AG04450 (cell line): ENCODE data around the gene SEMA4D. TPM values are rescaled to one million over a fixed set of nuclear protein-coding genes. Genes with fewer than 3 reads are reported as not detected.

ENCODE experiments used
- CTCF ChIA-PET: fragments of 300-600, 350-600 bp; formaldehyde crosslinking; extraction: SDS; loops from one replicate; lab custom pipeline; 2022; ENCODE audit warnings: antibody characterized with exemption, inconsistent platforms; lab: Charles Lee
- POLR2A ChIA-PET: fragments of 350-600 bp; formaldehyde crosslinking; extraction: SDS; loops from one replicate; lab custom pipeline; 2021; ENCODE audit warnings: antibody characterized with exemption, inconsistent platforms; lab: Yijun Ruan, JAX
- DNase-seq: peaks from one replicate; pipeline ENCODE4 v3.0.0-alpha.2; 2011; ENCODE audit warnings: low read depth, low spot score
- H3K27ac ChIP-seq: one replicate; pipeline ENCODE4 v1.5.1; 2012; ENCODE audit warnings: low read depth, low read length, control low read depth
- H3K27me3 ChIP-seq: one replicate; pipeline ENCODE4 v1.6.0; 2012; ENCODE audit warnings: low read length; ENCODE audit not compliant: control insufficient read depth, insufficient read depth
- H3K4me3 ChIP-seq: 2 replicates; pipeline ENCODE4 v1.5.1; 2011; ENCODE audit warnings: mild to moderate bottlenecking, low read depth, low read length, control low read depth
- H3K9me3 ChIP-seq: 2 replicates; pipeline ENCODE4 v1.5.1; 2012; ENCODE audit warnings: low read length; ENCODE audit not compliant: control insufficient read depth, insufficient read depth
- polyA plus RNA-seq: library from polyadenylated mRNA; depleted of rRNA; stranded (reverse); fragments of >200 nt; gene quantifications from 2 replicates; pipeline ENCODE4 v1.2.3, GENCODE V29; 2011
- TF ChIP-seq, protein P1 (sequence below): IDR thresholded peaks from 2 replicates; pipeline ENCODE4 v1.5.1; 2011; ENCODE audit warnings: low read depth, low read length, control low read depth, inconsistent platforms

SEMA4D gene
- polyA plus RNA-seq, 1 experiment, result 2.8 TPM

DNA sequence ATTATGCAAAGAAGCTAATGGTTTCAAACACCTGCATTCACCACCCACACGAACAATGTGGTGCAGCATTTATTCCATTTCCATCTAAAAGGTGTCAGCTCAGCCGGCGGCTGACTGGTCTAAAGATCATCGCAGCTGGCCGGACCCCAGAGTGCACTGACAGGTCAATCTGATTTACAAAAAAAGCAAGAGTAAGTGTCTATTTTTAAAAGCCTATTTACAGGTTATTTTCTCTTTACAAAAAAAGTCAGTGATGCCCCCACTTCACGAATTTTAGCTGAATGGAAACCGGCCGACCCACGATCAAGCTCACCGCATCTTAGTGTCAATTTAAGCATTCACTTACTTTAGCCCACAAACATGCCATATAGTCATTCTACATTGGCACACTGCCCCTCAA, 58.3 kb downstream of the SEMA4D start:
- CTCF ChIA-PET, result interaction anchor here (1.1 kb wide), 1 partner anchor 10 kb away, joined by 3 read pairs; no protein-coding TSS in a partner anchor
- H3K9me3 ChIP-seq, result no peaks in the 10 kb centered on the region
- H3K27ac ChIP-seq, result no peak overlapping the region
- H3K27me3 ChIP-seq, result no peaks in the 10 kb centered on the region
- no peak for DNase-seq
- POLR2A ChIA-PET, result no interaction called here
- no peak overlapping the region for H3K4me3 ChIP-seq
- TF ChIP-seq, protein P1, sequence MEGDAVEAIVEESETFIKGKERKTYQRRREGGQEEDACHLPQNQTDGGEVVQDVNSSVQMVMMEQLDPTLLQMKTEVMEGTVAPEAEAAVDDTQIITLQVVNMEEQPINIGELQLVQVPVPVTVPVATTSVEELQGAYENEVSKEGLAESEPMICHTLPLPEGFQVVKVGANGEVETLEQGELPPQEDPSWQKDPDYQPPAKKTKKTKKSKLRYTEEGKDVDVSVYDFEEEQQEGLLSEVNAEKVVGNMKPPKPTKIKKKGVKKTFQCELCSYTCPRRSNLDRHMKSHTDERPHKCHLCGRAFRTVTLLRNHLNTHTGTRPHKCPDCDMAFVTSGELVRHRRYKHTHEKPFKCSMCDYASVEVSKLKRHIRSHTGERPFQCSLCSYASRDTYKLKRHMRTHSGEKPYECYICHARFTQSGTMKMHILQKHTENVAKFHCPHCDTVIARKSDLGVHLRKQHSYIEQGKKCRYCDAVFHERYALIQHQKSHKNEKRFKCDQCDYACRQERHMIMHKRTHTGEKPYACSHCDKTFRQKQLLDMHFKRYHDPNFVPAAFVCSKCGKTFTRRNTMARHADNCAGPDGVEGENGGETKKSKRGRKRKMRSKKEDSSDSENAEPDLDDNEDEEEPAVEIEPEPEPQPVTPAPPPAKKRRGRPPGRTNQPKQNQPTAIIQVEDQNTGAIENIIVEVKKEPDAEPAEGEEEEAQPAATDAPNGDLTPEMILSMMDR, result no peak

DNA sequence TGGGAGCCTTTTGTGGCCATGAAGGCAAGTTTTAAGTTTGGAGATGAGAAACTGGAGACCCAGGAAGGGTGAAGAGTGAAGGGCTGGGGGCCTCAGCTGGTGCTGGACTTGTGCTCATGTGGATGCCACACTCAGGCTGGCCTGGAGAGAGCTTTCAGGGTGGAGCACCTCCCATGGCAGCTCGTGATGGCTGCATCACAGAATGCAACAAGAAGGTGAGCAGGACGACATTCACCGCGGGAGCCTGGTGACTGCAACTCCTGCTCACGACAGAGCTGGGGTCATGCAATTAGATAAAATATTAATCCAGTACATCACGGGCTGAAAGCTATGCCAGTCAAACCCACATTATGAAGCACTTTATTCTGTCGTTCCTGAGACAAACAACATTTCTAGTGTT, 59.7 kb downstream of the SEMA4D start:
- Histone ChIP-seq H3K27me3 (no peaks in the 10 kb centered on the region), H3K9me3 (no peaks in the 10 kb centered on the region), H3K27ac (no peak overlapping the region), H3K4me3 (no peak overlapping the region)
- no peak for DNase-seq
- TF ChIP-seq, protein P1, result no peak
- ChIA-PET CTCF (no interaction called here), POLR2A (no interaction called here)

DNA sequence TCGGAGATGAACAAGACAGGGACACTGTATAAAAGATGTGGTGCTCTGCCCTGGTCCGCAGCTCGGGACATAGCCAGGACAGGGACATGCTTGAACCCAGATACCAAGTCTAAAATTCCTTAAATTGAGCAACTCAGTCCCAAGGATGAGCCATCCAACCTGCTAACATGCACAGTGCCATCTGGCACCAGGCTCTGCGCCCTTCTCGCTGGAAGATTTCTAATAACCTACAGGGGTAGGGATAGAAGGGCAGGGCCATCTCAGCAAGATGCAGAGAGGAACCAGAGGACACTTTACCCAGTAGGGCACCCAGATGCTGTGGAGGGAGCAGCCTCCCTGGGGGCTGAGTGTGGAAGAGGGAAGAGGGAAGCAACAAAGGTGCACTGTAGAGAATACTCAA, 60.1 kb downstream of the SEMA4D start:
- Histone ChIP-seq H3K4me3 (no peak overlapping the region), H3K27me3 (no peaks in the 10 kb centered on the region), H3K27ac (no peak overlapping the region), H3K9me3 (no peaks in the 10 kb centered on the region)
- TF ChIP-seq, protein P1, result no peak
- ChIA-PET CTCF (no interaction called here), POLR2A (no interaction called here)
- no peak for DNase-seq

DNA sequence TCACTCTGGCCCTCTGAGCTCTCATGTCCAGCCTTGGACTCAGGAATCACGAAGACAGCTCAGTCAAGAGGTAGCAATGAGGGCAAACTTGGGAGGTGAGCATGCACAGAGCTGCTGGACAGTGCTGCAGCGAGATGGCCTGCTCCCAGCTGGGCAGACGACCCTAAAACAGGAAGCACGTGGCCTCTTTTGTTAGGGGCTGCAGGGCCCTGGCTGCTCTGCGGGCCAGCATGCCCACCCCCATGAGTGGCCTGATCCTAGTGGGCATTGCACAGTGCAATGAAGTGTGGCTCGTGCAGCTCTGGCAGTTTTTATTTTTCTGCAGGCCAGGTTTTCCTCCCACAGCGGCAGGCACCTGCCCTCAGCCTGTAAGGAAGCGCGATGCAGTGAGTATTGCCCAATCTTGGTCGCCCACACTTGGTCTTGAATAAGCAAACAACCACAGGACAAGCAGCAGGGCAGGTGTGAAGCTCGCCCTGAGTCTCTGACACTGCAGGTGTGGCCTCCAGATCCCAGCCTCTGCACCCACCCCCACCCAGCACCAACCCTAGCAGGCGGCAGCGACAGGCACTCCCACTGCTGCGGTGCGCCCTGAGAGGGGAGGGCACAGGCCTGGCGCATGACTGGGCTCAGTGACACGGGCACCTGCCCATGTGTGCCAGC, 60.8 kb downstream of the SEMA4D start:
- ChIA-PET CTCF (no interaction called here), POLR2A (no interaction called here)
- Histone ChIP-seq H3K27ac (no peak overlapping the region), H3K4me3 (no peak overlapping the region), H3K27me3 (no peaks in the 10 kb centered on the region), H3K9me3 (no peaks in the 10 kb centered on the region)
- TF ChIP-seq, protein P1, result no peak
- no peak for DNase-seq

DNA sequence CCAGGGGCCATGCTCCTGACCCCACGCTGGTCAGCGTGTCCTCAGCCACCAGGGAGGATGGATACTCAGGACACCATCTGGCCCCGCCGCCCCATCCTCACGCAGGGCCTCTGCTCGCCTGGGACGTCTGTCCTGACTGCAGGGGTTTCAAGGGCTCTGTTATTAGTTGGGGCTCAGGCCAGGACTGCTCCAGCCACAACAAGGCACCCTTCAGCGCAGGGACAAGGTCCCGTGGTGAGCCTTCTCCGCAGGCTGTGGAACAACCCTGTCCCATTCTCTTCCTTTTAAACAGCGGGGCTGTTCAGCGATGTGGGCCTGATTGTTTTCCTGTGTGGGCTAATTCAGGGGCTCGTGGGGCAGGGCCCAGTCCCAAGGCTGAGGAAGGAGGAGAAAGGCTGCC, 61.6 kb downstream of the SEMA4D start:
- CTCF ChIA-PET, result no interaction called here
- POLR2A ChIA-PET, result no interaction called here

More for the DNA sequence above, 61.6 kb downstream of the SEMA4D start:
- no peaks in the 10 kb centered on the region for H3K9me3 ChIP-seq
- DNase-seq, result no peak
- no peak overlapping the region for H3K4me3 ChIP-seq
- no peaks in the 10 kb centered on the region for H3K27me3 ChIP-seq
- H3K27ac ChIP-seq, result no peak overlapping the region
- TF ChIP-seq, protein P1, result no peak
